Measurements from ENCODE around the gene AHDC1. TPM values are rescaled to one million over a fixed set of nuclear protein-coding genes. Genes with fewer than 3 reads are reported as not detected.
A peak's percentile ranks its signal among the peaks of the same experiment; 100 is the strongest.

AHDC1 gene
- polyA plus RNA-seq, 2 of the 4 experiments (the other 2 are of a cell fraction), result 1.3 to 11.5 TPM

DNA sequence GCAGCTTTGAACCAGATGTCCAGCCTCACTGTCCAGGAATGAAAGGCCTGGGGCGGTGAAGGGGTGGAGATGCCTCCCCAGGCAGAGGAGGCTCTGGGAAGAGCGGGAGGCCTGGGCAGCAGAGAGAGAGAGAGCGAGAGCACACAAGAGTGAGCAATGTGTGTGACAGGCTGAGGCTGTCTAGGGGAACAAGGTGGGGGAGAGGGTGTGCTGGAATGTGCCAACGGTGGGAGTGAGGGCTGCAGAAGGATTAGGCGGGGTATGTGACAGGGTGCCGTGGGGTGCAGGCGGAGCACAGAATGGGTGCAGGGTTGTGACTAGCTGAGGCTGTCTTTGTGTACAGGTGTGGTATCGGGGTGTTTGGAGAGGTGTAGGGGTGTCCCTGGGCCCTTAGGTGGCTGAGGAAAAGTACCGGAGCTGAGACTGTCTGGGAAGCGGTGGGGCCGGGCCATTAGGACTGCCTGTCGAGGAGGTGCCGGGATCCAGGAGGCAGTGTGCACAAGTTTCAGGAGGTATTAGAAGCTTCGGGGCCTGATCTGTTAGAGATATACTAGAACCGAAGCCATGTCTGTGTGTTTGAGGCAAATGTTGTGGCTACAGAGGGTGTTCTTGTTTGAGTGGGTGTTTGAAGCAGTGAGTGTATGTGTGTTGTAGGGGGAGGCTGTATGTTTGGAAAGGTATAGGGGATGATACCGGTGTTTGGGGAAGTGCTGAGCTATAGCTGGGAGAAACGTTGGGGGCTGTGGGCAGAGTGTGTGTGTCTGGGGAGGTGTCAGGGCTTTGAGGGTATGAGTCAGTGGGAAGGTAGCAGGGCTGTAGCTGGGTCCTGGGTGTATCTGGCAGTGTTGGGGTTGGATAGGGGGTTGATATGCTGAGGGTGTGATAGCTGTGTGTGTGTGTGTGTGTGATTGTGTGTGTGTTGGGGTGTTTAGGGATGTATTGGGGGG lies 9.1 kb downstream of the AHDC1 start:
- no peak for FAIRE-seq
- ChIA-PET CTCF (interaction anchor here (1.0 to 23.7 kb wide), 4 partner anchors 13 to 38 kb away, joined by 3 to 314 read pairs (median 9); no protein-coding TSS in a partner anchor), POLR2A (no interaction called here)
- Histone ChIP-seq H3K4me2 (no peak overlapping the region; the same call in 2 of the 3 replicates), H3K4me3 (no peak overlapping the region), H3K4me1 (peaks cover 62% of the 10 kb centered on the region), H3K27ac (peak overlapping the region in 1 of 2 experiments; percentile 28; a peak in 2 of 6 replicates), H3K9me3 (no peaks in the 10 kb centered on the region)
- no peak for ATAC-seq
- 80% methylated on average over 16 of the region's 17 CpGs for WGBS (ENCODE audit: missing lambda C conversion rate)
- no peak for DNase-seq (ENCODE audit: low read depth in 1 of 2, low spot score in 1 of 2)
- TF ChIP-seq, protein P1, sequence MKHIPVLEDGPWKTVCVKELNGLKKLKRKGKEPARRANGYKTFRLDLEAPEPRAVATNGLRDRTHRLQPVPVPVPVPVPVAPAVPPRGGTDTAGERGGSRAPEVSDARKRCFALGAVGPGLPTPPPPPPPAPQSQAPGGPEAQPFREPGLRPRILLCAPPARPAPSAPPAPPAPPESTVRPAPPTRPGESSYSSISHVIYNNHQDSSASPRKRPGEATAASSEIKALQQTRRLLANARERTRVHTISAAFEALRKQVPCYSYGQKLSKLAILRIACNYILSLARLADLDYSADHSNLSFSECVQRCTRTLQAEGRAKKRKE (CRISPR knock-in tag; IDR thresholded peaks at IDR 0.05; ENCODE audit: low read depth), result no peak
- TF ChIP-seq HOXA7 (CRISPR knock-in tag; IDR thresholded peaks at IDR 0.05) (no peak), USF2 (IDR thresholded peaks at IDR 0.05) (no peak), RARB (CRISPR knock-in tag; IDR thresholded peaks at IDR 0.05) (no peak), EHMT2 (IDR thresholded peaks at IDR 0.05; ENCODE audit: low read depth) (no peak)

- FAIRE-seq (no peak), DNase-seq (ENCODE audit: low read depth in 1 of 2, low spot score in 1 of 2) (no peak), ATAC-seq (no peak)
- peaks cover 59% of the 10 kb centered on the region for H3K4me1 ChIP-seq
- no peaks in the 10 kb centered on the region for H3K9me3 ChIP-seq
- 74% methylated on average over 8 of the region's 8 CpGs for WGBS (ENCODE audit: missing lambda C conversion rate)
- CTCF ChIA-PET, result interaction anchor here (1.4 to 23.7 kb wide), 2 partner anchors 13 to 24 kb away, joined by 3 to 314 read pairs; no protein-coding TSS in a partner anchor
- H3K4me3 ChIP-seq, result no peak overlapping the region
- TF ChIP-seq, protein P2, sequence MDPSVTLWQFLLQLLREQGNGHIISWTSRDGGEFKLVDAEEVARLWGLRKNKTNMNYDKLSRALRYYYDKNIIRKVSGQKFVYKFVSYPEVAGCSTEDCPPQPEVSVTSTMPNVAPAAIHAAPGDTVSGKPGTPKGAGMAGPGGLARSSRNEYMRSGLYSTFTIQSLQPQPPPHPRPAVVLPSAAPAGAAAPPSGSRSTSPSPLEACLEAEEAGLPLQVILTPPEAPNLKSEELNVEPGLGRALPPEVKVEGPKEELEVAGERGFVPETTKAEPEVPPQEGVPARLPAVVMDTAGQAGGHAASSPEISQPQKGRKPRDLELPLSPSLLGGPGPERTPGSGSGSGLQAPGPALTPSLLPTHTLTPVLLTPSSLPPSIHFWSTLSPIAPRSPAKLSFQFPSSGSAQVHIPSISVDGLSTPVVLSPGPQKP (IDR thresholded peaks at IDR 0.05; ENCODE audit: low read depth, low read length), result no peak
- peak overlapping the region in 1 of 2 experiments; percentile 28; a peak in 1 of 6 replicates for H3K27ac ChIP-seq
- POLR2A ChIA-PET, result no interaction called here
- no peak overlapping the region for H3K4me2 ChIP-seq
These were observed 10.0 kb downstream of the AHDC1 start for GRCh38 chr1:27593678-27594563.

DNA sequence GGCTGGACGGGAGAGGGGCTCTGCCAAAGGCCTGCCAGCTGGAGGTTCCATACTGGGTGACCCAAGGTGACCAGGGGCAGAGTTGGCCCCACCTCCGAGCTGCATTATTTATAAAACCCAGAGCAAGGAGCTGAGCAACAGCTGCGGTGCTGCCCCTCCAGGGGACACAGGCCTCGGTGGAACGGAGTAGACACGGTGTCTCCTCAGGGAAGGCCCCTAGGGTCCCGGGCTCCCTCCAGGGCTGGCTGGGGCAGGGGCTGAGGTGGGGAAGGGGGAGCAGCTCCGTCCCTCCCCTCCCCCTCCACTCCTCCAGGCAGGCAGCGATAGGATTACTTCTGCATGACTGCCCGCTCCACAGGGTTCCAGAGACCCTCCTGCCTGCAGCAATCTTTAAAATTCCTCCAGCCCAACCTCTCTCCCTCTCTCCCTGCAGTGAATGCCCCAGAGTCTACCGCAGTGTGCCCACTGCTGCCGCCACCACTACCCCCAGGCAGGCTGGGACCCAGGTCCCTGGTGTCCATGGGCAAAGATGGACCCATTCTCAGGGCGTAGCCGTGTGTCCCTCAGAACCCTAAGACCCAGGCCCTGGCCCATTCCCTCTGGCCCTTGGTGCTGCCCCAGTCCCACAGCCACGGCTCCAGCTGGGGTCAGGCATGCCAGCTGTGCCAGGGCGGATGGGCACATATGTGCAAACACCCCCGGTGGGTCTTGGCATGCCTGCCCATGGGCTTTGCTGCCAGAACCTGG lies 10.8 kb downstream of the AHDC1 start:
- no peak overlapping the region for H3K4me2 ChIP-seq

More for the DNA sequence above, 10.8 kb downstream of the AHDC1 start:
- ChIA-PET CTCF (interaction anchor here (0.8 to 23.7 kb wide), 5 partner anchors 8 to 36 kb away, joined by 3 to 314 read pairs (median 5); no protein-coding TSS in a partner anchor), POLR2A (no interaction called here)
- FAIRE-seq, result no peak
- no peak for ATAC-seq
- no peak for DNase-seq (ENCODE audit: low read depth in 1 of 2, low spot score in 1 of 2)
- TF ChIP-seq POLR2A (IDR thresholded peaks at IDR 0.05; ENCODE audit: low read length), result no peak
- no peak for TF ChIP-seq ESRRA (IDR thresholded peaks at IDR 0.05; ENCODE audit: borderline replicate concordance, low read length)
- TF ChIP-seq NR3C1 (IDR thresholded peaks at IDR 0.05), result no peak
- no peak for TF ChIP-seq SMC3 (IDR thresholded peaks at IDR 0.05)
- TF ChIP-seq RCOR1 (IDR thresholded peaks at IDR 0.05; ENCODE audit: low read depth, low read length), result no peak
- no peak for TF ChIP-seq HOXB13 (CRISPR knock-in tag; IDR thresholded peaks at IDR 0.05; ENCODE audit: low read depth)
- H3K4me1 ChIP-seq, result peaks cover 51% of the 10 kb centered on the region
- 82% methylated on average over 4 of the region's 17 CpGs for WGBS (ENCODE audit: missing lambda C conversion rate)
- peak overlapping the region in 1 of 2 experiments; percentile 11; a peak in 1 of 6 replicates for H3K27ac ChIP-seq
- H3K9me3 ChIP-seq, result no peaks in the 10 kb centered on the region
- no peak overlapping the region for H3K4me3 ChIP-seq

Measured in A549 (cell line).